Liver (tissue), 3 donors: Measurements from ENCODE around the gene EHD2.

Experiments used
- CTCF ChIP-seq: fragments of 150-350 bp; IDR thresholded peaks from 2 replicates; pipeline ENCODE4 v1.5.1; 2017; ENCODE audit warnings: improper control_type of control experiment, low read depth, low read length; ENCODE audit not compliant: missing input control
- EGR1 ChIP-seq, 2 donors: IDR thresholded peaks; 2 replicates each; pipeline ENCODE4 v1.6.1; 2016 to 2018; ENCODE audit warnings: antibody characterized with exemption in 2 of 2, low read depth in 2 of 2
- FOXA2 ChIP-seq: IDR thresholded peaks from 2 replicates; pipeline ENCODE4 v1.6.1; 2016; ENCODE audit warnings: antibody characterized with exemption
- GABPA ChIP-seq, 2 donors: IDR thresholded peaks in 1 of 2; conservative IDR thresholded peaks in 1 of 2; 2 replicates each; pipeline ENCODE4 v1.6.1; 2016; ENCODE audit warnings: antibody characterized with exemption in 2 of 2, mild to moderate bottlenecking in 1 of 2, moderate library complexity in 1 of 2
- JUND ChIP-seq, 2 donors: IDR thresholded peaks; 2 replicates each; pipeline ENCODE4 v1.6.1; 2016; ENCODE audit warnings: antibody characterized with exemption in 2 of 2
- MAX ChIP-seq: IDR thresholded peaks from 2 replicates; pipeline ENCODE4 v1.6.1; 2016; ENCODE audit warnings: antibody characterized with exemption
- RAD21 ChIP-seq, 2 donors: IDR thresholded peaks; 2 replicates each; pipeline ENCODE4 v1.6.1; 2016; ENCODE audit warnings: antibody characterized with exemption in 2 of 2, mild to moderate bottlenecking in 2 of 2
- REST ChIP-seq: IDR thresholded peaks from 2 replicates; pipeline ENCODE4 v1.6.1; 2016; ENCODE audit warnings: antibody characterized with exemption, mild to moderate bottlenecking
- RXRA ChIP-seq, 2 donors: IDR thresholded peaks; 2 replicates each; pipeline ENCODE4 v1.6.1; 2017 to 2018; ENCODE audit warnings: antibody characterized with exemption in 2 of 2, mild to moderate bottlenecking in 1 of 2
- SP1 ChIP-seq: IDR thresholded peaks from 2 replicates; pipeline ENCODE4 v1.6.1; 2018; ENCODE audit warnings: antibody characterized with exemption, mild to moderate bottlenecking
- TAF1 ChIP-seq: conservative IDR thresholded peaks from 2 replicates; pipeline ENCODE4 v1.6.1; 2016; ENCODE audit warnings: antibody characterized with exemption, mild to moderate bottlenecking
- TF ChIP-seq, protein P1 (sequence below): IDR thresholded peaks from 2 replicates; pipeline ENCODE4 v1.6.1; 2016; ENCODE audit warnings: antibody characterized with exemption
- TF ChIP-seq, protein P2 (sequence below): IDR thresholded peaks from 2 replicates; pipeline ENCODE4 v1.6.1; 2016; ENCODE audit warnings: antibody characterized with exemption
- donor health status: healthy.
- donor health status: healthy.

DNA sequence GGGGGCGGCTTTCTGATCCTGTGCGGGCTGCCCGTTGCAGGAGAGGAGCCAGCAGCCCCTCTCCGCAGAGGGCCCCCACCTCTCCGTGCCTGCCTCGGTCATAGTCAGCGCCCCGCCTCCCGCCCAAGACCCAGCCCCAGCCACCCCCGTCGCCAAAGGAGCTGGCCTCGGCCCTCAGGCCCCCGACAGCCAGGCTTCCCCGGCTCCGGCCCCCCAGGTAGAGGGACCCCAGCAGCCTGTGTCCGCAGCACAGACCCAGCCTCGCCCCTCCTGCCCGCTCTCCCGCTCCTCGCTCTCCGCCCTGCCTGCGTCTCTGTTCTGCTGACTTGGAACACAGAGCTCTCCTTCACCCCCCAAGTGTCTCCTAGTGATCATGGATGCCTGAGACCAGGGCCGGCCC lies 31.3 kb upstream of the EHD2 start:
- TF ChIP-seq TAF1 (no peak), CTCF (no peak), RAD21 (IDR thresholded peaks at IDR 0.05) (no peak), RXRA (IDR thresholded peaks at IDR 0.05) (no peak), SP1 (no peak), EGR1 (IDR thresholded peaks at IDR 0.05; ENCODE audit: low read depth in 2 of 2) (no peak), REST (no peak), JUND (IDR thresholded peaks at IDR 0.05) (no peak), GABPA (IDR thresholded peaks at IDR 0.05 in 1 of 2, conservative IDR thresholded peaks at IDR 0.05 in 1 of 2) (no peak), FOXA2 (no peak), MAX (no peak)
- TF ChIP-seq, protein P1, sequence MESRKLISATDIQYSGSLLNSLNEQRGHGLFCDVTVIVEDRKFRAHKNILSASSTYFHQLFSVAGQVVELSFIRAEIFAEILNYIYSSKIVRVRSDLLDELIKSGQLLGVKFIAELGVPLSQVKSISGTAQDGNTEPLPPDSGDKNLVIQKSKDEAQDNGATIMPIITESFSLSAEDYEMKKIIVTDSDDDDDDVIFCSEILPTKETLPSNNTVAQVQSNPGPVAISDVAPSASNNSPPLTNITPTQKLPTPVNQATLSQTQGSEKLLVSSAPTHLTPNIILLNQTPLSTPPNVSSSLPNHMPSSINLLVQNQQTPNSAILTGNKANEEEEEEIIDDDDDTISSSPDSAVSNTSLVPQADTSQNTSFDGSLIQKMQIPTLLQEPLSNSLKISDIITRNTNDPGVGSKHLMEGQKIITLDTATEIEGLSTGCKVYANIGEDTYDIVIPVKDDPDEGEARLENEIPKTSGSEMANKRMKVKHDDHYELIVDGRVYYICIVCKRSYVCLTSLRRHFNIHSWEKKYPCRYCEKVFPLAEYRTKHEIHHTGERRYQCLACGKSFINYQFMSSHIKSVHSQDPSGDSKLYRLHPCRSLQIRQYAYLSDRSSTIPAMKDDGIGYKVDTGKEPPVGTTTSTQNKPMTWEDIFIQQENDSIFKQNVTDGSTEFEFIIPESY: no peak
- TF ChIP-seq, protein P2, sequence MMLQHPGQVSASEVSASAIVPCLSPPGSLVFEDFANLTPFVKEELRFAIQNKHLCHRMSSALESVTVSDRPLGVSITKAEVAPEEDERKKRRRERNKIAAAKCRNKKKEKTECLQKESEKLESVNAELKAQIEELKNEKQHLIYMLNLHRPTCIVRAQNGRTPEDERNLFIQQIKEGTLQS: no peak
